GM12801 (cell line): Measurements from ENCODE around the gene COL9A3.

Experiments
- TF ChIP-seq, protein P1 (sequence below): IDR thresholded peaks from one replicate; pipeline ENCODE4 v1.5.1; 2011; ENCODE audit warnings: control low read depth; ENCODE audit not compliant: insufficient read length; ENCODE audit errors: extremely low read depth

COL9A3 gene

DNA sequence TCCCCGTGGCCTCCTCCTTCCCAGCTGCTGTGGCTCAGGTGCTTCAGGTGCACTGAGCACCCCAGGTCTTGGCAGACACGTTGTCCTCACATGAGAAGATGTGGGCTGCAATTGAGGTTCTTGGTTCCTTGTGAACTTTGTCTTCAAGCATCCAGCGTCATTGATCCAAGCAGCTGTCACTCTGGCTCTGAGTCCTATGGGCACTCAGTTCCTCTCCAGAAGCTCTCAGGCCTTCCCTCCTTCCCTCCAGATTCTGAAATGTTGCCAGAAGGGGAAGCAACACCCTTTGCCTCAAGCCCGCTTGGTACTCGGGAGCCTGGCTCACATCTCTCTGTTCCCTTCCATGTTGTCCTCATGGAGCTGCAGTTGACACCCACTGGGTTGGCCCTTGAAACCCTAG is 29.0 kb upstream of the COL9A3 start:
- TF ChIP-seq, protein P1, sequence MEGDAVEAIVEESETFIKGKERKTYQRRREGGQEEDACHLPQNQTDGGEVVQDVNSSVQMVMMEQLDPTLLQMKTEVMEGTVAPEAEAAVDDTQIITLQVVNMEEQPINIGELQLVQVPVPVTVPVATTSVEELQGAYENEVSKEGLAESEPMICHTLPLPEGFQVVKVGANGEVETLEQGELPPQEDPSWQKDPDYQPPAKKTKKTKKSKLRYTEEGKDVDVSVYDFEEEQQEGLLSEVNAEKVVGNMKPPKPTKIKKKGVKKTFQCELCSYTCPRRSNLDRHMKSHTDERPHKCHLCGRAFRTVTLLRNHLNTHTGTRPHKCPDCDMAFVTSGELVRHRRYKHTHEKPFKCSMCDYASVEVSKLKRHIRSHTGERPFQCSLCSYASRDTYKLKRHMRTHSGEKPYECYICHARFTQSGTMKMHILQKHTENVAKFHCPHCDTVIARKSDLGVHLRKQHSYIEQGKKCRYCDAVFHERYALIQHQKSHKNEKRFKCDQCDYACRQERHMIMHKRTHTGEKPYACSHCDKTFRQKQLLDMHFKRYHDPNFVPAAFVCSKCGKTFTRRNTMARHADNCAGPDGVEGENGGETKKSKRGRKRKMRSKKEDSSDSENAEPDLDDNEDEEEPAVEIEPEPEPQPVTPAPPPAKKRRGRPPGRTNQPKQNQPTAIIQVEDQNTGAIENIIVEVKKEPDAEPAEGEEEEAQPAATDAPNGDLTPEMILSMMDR: no peak

DNA sequence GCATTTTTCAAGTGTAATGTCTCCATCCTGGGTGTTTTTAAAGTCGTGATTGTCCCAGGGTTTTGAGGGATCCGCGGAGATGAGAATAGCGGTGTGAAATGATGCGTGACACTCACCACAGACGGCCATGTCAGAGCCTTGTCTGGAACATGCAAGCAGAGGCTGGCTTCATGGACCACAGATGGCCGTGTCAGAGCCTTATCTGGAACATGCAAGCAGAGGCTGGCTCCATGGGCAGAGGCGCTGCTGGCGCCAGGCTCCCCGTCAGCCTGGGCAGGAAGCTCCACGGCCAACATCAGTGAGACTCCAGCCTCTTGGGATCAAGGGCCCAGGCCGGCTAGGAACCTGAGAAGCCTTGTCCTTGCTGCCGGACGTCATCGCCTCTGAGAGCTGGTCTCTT is 28.2 kb upstream of the COL9A3 start:
- TF ChIP-seq, protein P1: no peak

DNA sequence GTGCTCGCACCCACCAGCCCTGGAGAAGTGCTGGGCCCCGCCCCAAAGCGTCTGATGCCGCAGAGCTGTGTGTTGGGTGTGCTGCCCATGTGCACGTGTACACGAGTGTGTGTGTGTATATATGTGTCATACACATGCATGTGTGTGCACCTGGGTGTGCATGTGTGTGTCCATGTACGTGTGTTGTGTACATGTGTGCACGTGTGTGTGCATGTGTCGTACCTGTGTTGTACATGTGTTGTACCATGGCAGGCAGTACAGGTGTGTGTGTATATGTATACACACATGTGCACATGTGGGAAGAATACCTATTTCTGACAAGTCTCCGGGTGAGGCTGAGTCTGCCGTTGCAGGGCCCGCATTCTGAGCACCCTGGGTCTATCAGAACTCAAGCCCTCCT is 26.8 kb upstream of the COL9A3 start:
- TF ChIP-seq, protein P1: no peak

DNA sequence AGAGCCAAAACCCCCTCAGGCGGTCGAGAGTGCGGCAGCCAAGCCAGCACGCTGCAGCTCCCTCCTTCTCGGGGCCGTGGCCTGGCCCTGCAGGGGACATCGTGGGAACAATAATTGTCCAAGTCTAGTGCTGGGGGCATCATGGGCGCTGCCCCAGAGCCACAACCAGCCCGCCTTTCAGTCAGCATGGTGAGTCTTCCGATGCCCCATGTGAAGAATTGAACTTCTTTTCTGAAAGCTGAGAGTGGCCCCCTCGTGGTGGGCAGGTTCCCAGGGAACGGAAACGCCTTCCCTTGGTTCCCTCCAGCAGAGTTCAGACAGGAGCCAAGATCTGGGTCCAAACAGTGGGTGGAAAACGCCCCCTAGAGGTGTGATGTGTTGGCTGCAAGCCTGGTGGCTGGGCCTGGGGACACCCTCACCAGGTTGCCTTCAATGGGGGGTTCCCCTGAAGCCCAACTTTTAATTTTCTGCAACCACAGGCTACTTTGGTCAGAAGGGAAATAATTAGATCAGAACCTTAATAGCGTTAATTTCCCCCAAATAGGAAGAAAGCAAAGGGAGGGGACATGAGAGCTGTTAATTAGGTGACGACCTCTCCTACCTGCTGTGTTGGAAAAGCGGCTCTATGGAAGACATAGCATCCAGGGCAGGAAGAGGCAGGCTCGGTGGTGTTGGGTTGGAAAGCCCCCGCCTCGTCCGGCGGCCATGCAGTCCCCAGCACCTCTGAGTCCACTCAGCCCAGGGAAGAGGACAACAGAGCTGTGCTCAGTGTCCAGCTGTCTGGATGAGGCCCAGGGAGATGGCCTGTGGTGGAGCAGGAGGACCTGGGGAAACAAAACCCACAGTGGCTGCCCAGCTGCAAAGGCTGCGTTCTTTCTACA is 25.3 kb upstream of the COL9A3 start:
- TF ChIP-seq, protein P1: peak; percentile 56

DNA sequence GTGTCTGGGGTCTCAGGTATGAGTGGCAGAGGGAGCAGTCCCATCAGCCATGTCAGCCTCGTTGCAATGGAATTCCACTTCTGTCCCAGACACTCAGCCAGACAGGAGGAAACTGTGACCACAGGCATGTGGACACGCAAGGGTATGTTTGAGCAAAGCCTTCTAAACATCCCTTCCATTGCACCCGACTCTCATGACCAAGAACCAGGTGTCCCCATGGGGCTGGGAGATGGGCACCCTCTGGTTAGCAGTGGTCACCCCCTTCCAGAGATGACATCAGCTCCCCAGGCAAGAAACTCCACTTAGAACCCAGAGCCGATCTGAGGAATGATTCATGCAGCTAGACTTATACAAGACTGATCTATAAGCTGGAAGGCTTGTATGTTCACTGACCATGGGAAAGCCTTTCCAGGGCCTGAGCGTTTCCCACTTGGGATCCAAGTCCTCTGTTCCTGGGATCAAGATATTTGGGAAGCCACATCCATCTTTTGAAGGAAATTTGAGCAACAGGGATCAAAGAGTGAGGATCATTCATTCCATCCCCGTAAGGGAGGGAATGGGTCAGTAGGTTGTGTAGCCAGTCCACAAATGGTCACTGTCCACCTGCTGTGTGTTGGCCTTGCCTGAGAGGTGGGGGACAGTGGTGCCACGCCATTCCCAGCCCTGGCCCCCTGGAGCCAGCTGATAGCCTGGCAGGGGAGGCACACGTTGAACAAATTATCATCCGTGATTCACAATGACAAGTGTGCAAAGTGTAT is 24.5 kb upstream of the COL9A3 start:
- TF ChIP-seq, protein P1: no peak

DNA sequence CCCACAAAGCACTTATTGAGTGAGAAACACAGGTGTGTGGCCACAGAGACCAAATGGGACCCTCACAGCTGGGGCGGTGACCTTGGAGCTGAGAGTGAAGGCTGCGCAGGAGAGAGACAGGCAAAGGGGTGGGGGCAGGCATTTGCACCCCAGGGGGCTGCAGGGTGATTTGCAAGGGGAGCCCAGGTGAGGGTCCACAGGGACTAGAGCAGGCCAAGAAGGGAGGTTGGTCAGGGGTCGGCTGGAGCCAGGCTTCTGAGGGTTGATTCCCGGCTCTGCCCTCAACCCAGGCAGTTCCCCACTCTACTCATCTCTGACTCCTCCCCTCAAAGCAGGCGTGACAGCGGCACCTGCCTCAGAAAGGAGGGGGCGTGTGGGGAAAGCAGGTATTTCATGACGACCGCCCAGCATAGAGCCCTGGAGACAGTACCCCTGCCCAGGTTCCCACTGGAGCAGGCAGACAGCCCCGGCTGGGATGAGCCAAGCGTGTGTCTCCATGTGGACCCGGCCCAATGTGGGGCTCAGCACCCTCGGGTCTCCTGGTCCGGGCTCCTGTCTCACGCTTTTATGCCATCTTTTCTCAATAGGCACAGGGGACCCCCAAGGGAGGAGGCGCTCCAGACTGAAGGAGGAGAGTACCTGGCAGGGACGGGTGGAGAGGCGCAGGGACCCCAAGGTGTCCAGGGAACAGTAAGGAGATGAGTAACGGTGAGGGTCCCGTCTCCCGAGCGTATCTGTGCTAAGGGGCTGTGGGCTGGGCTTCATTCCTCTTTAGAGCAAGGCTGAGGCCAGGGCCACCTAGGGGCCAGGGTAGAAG is 23.7 kb upstream of the COL9A3 start:
- TF ChIP-seq, protein P1: no peak

DNA sequence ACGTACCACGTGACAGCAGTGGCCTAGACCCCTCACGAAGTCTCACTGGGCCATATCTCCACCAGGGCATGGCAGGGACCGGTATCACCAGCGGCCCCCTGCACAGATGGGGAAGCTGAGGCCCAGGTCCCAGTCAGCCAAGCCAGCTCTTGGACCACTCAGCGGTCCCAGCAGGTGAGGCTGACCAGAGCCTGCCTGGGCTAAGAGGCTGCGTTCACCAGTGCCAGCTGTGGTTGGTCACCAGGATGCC is 23.2 kb upstream of the COL9A3 start:
- TF ChIP-seq, protein P1: no peak
